Measurements from ENCODE around the gene MSANTD7.
A peak's percentile ranks its signal among the peaks of the same experiment; 100 is the strongest.

MSANTD7 gene

DNA sequence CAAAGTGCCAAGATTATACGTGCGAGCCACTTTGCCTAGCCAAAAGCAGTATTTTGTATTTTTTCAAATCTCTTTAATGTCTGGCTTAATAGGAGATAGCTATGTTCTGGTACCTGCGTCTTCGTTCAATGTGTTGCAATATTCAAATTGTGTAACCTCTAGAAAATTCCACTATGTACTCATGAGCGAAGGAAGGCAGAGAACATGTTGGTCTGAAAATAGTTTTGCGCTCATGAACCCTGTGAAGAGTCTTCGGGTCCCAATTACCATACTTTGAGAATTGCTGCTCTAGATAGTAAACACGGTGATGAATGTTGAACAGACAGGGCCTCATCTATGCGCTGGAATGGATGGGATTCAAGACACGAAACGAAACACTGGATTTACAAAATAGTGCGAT lies 37.8 kb downstream of the MSANTD7 start:
- Histone ChIP-seq H3K9me3 (ENCODE audit: severe bottlenecking) (no peaks in the 10 kb centered on the region), H3K27me3 (ENCODE audit: insufficient read depth, poor library complexity, severe bottlenecking) (no peaks in the 10 kb centered on the region), H3K4me1 (ENCODE audit: insufficient read depth, poor library complexity, severe bottlenecking) (peaks cover 22% of the 10 kb centered on the region), H3K36me3 (ENCODE audit: low read depth) (peaks cover 18% of the 10 kb centered on the region), H3K4me3 (ENCODE audit: severe bottlenecking) (no peak overlapping the region), H3K27ac (ENCODE audit: poor library complexity, severe bottlenecking) (no peak overlapping the region)
- ATAC-seq (ENCODE audit: low read depth) (no peak), DNase-seq (ENCODE audit: low spot score) (no peak)
- TF ChIP-seq, protein P1, sequence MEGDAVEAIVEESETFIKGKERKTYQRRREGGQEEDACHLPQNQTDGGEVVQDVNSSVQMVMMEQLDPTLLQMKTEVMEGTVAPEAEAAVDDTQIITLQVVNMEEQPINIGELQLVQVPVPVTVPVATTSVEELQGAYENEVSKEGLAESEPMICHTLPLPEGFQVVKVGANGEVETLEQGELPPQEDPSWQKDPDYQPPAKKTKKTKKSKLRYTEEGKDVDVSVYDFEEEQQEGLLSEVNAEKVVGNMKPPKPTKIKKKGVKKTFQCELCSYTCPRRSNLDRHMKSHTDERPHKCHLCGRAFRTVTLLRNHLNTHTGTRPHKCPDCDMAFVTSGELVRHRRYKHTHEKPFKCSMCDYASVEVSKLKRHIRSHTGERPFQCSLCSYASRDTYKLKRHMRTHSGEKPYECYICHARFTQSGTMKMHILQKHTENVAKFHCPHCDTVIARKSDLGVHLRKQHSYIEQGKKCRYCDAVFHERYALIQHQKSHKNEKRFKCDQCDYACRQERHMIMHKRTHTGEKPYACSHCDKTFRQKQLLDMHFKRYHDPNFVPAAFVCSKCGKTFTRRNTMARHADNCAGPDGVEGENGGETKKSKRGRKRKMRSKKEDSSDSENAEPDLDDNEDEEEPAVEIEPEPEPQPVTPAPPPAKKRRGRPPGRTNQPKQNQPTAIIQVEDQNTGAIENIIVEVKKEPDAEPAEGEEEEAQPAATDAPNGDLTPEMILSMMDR (IDR thresholded peaks at IDR 0.05; ENCODE audit: poor library complexity, severe bottlenecking) = no peak

DNA sequence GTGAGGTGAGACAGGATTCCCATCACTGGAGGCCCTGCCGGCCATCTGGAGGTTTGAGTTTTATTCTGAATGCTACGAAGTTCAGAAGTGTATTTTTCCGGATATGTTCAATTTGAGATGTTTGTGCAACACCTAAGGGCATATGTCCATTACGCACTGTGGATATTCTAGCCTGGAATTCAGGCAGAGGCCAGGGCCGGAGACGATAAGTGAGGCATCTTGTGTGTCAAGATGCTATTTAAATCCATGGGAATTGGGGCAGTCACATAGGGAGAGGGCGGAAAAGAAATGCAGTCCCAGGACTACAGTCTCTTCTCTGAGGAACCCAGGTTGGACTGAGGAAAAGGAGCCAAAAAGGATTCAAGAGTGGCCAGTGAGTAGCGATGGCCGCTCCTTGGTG lies 38.7 kb downstream of the MSANTD7 start:
- DNase-seq (ENCODE audit: low spot score) (no peak), ATAC-seq (ENCODE audit: low read depth) (no peak)
- Histone ChIP-seq H3K27me3 (ENCODE audit: insufficient read depth, poor library complexity, severe bottlenecking) (no peaks in the 10 kb centered on the region), H3K27ac (ENCODE audit: poor library complexity, severe bottlenecking) (peak overlapping the region; percentile 77), H3K9me3 (ENCODE audit: severe bottlenecking) (no peaks in the 10 kb centered on the region), H3K4me1 (ENCODE audit: insufficient read depth, poor library complexity, severe bottlenecking) (peaks cover 23% of the 10 kb centered on the region), H3K4me3 (ENCODE audit: severe bottlenecking) (peak overlapping the region; percentile 72), H3K36me3 (ENCODE audit: low read depth) (peaks cover 17% of the 10 kb centered on the region)
- TF ChIP-seq, protein P1 (IDR thresholded peaks at IDR 0.05; ENCODE audit: poor library complexity, severe bottlenecking) = no peak

GRCh38 chr10:14878266-14879123 lies 40.4 kb downstream of the MSANTD7 start, which contains the start of gene SUV39H2:
SUV39H2 (plus strand) TSS chr10:14878866; CDS start chr10:14878889, 23 bp downstream.
- H3K4me3 ChIP-seq (ENCODE audit: severe bottlenecking) = peak within 1 kb of the TSS; percentile 72
- H3K27ac ChIP-seq (ENCODE audit: poor library complexity, severe bottlenecking) = peak within 1 kb of the TSS; percentile 77
- H3K9me3 ChIP-seq (ENCODE audit: severe bottlenecking) = no peaks in the 10 kb centered on the region
- peaks cover 17% of the 10 kb centered on the region for H3K36me3 ChIP-seq (ENCODE audit: low read depth)
- DNase-seq (ENCODE audit: low spot score) = peak; percentile 92
- TF ChIP-seq, protein P1 (IDR thresholded peaks at IDR 0.05; ENCODE audit: poor library complexity, severe bottlenecking) = no peak
- no peaks in the 10 kb centered on the region for H3K27me3 ChIP-seq (ENCODE audit: insufficient read depth, poor library complexity, severe bottlenecking)
- H3K4me1 ChIP-seq (ENCODE audit: insufficient read depth, poor library complexity, severe bottlenecking) = peaks cover 15% of the 10 kb centered on the region
- ATAC-seq (ENCODE audit: low read depth) = peak; percentile 79

GRCh38 chr10:14879124-14879927 lies 41.2 kb downstream of the MSANTD7 start:
- Histone ChIP-seq H3K27ac (ENCODE audit: poor library complexity, severe bottlenecking) (peak overlapping the region; percentile 77), H3K4me1 (ENCODE audit: insufficient read depth, poor library complexity, severe bottlenecking) (peaks cover 15% of the 10 kb centered on the region), H3K9me3 (ENCODE audit: severe bottlenecking) (no peaks in the 10 kb centered on the region), H3K27me3 (ENCODE audit: insufficient read depth, poor library complexity, severe bottlenecking) (no peaks in the 10 kb centered on the region), H3K4me3 (ENCODE audit: severe bottlenecking) (peak overlapping the region; percentile 72), H3K36me3 (ENCODE audit: low read depth) (peaks cover 21% of the 10 kb centered on the region)
- TF ChIP-seq, protein P1 (IDR thresholded peaks at IDR 0.05; ENCODE audit: poor library complexity, severe bottlenecking) = no peak
- no peak for ATAC-seq (ENCODE audit: low read depth)
- DNase-seq (ENCODE audit: low spot score) = no peak
